ENCODE measurements around the gene LINC01488.

The LINC01488 gene

GRCh38 chr11:69524291-69524882, 42.9 kb downstream of the LINC01488 start:
- Histone ChIP-seq H3K9me3 (replicated peaks; ENCODE audit: low read length) (no peaks in the 10 kb centered on the region), H3K4me3 (ENCODE audit: low read length) (no peak overlapping the region)

GRCh38 chr11:69524991-69525411, 43.5 kb downstream of the LINC01488 start:
- Histone ChIP-seq H3K9ac (ENCODE audit: low read depth, low read length) (no peak overlapping the region), H3K4me1 (ENCODE audit: control insufficient read depth, insufficient read depth, low read length) (no peaks in the 10 kb centered on the region), H3K27me3 (ENCODE audit: control insufficient read depth, insufficient read depth, low read length) (no peaks in the 10 kb centered on the region), H3K4me3 (ENCODE audit: low read length) (no peak overlapping the region), H3K9me3 (replicated peaks; ENCODE audit: low read length) (no peaks in the 10 kb centered on the region), H3K4me2 (ENCODE audit: low read length) (no peak overlapping the region), H3K36me3 (ENCODE audit: insufficient read depth, low read length) (no peaks in the 10 kb centered on the region)

More at GRCh38 chr11:69524291-69524882, 42.9 kb downstream of the LINC01488 start:
- Histone ChIP-seq H3K36me3 (ENCODE audit: insufficient read depth, low read length) (no peaks in the 10 kb centered on the region), H3K27me3 (ENCODE audit: control insufficient read depth, insufficient read depth, low read length) (no peaks in the 10 kb centered on the region), H3K4me1 (ENCODE audit: control insufficient read depth, insufficient read depth, low read length) (no peaks in the 10 kb centered on the region), H3K4me2 (ENCODE audit: low read length) (no peak overlapping the region), H3K9ac (ENCODE audit: low read depth, low read length) (no peak overlapping the region)

GRCh38 chr11:69525516-69526452, 44.3 kb downstream of the LINC01488 start:
- Histone ChIP-seq H3K4me2 (ENCODE audit: low read length) (no peak overlapping the region), H3K27me3 (ENCODE audit: control insufficient read depth, insufficient read depth, low read length) (no peaks in the 10 kb centered on the region), H3K9me3 (replicated peaks; ENCODE audit: low read length) (no peaks in the 10 kb centered on the region), H3K9ac (ENCODE audit: low read depth, low read length) (no peak overlapping the region), H3K36me3 (ENCODE audit: insufficient read depth, low read length) (no peaks in the 10 kb centered on the region), H3K4me1 (ENCODE audit: control insufficient read depth, insufficient read depth, low read length) (no peaks in the 10 kb centered on the region), H3K4me3 (ENCODE audit: low read length) (no peak overlapping the region)

- Histone ChIP-seq H3K9ac (ENCODE audit: low read depth, low read length) (no peak overlapping the region), H3K27me3 (ENCODE audit: control insufficient read depth, insufficient read depth, low read length) (no peaks in the 10 kb centered on the region), H3K36me3 (ENCODE audit: insufficient read depth, low read length) (no peaks in the 10 kb centered on the region), H3K9me3 (replicated peaks; ENCODE audit: low read length) (no peaks in the 10 kb centered on the region), H3K4me2 (ENCODE audit: low read length) (no peak overlapping the region), H3K4me3 (ENCODE audit: low read length) (no peak overlapping the region), H3K4me1 (ENCODE audit: control insufficient read depth, insufficient read depth, low read length) (no peaks in the 10 kb centered on the region)
Observed at GRCh38 chr11:69526453-69526810, 45.0 kb downstream of the LINC01488 start.

- no peak overlapping the region for H3K9ac ChIP-seq (ENCODE audit: low read depth, low read length)
Observed at GRCh38 chr11:69529001-69529400, 47.5 kb downstream of the LINC01488 start.

GRCh38 chr11:69530278-69531070, 49.0 kb downstream of the LINC01488 start:
- Histone ChIP-seq H3K4me3 (ENCODE audit: low read length) (no peak overlapping the region), H3K9me3 (replicated peaks; ENCODE audit: low read length) (no peaks in the 10 kb centered on the region), H3K4me1 (ENCODE audit: control insufficient read depth, insufficient read depth, low read length) (no peaks in the 10 kb centered on the region), H3K27me3 (ENCODE audit: control insufficient read depth, insufficient read depth, low read length) (peaks cover 3% of the 10 kb centered on the region), H3K9ac (ENCODE audit: low read depth, low read length) (no peak overlapping the region), H3K36me3 (ENCODE audit: insufficient read depth, low read length) (no peaks in the 10 kb centered on the region), H3K4me2 (ENCODE audit: low read length) (no peak overlapping the region)

More at GRCh38 chr11:69529001-69529400, 47.5 kb downstream of the LINC01488 start:
- Histone ChIP-seq H3K36me3 (ENCODE audit: insufficient read depth, low read length) (no peaks in the 10 kb centered on the region), H3K4me2 (ENCODE audit: low read length) (no peak overlapping the region), H3K9me3 (replicated peaks; ENCODE audit: low read length) (no peaks in the 10 kb centered on the region), H3K4me1 (ENCODE audit: control insufficient read depth, insufficient read depth, low read length) (no peaks in the 10 kb centered on the region), H3K27me3 (ENCODE audit: control insufficient read depth, insufficient read depth, low read length) (peaks cover 3% of the 10 kb centered on the region), H3K4me3 (ENCODE audit: low read length) (no peak overlapping the region)

- H3K27me3 ChIP-seq (ENCODE audit: control insufficient read depth, insufficient read depth, low read length): peaks cover 3% of the 10 kb centered on the region
- H3K9ac ChIP-seq (ENCODE audit: low read depth, low read length): no peak overlapping the region
- no peak overlapping the region for H3K4me3 ChIP-seq (ENCODE audit: low read length)
- no peak overlapping the region for H3K4me2 ChIP-seq (ENCODE audit: low read length)
- no peaks in the 10 kb centered on the region for H3K36me3 ChIP-seq (ENCODE audit: insufficient read depth, low read length)
- no peaks in the 10 kb centered on the region for H3K4me1 ChIP-seq (ENCODE audit: control insufficient read depth, insufficient read depth, low read length)
- no peaks in the 10 kb centered on the region for H3K9me3 ChIP-seq (replicated peaks; ENCODE audit: low read length)
Observed at GRCh38 chr11:69531071-69531716, 49.7 kb downstream of the LINC01488 start.

- Histone ChIP-seq H3K9ac (ENCODE audit: low read depth, low read length) (no peak overlapping the region), H3K27me3 (ENCODE audit: control insufficient read depth, insufficient read depth, low read length) (peaks cover 3% of the 10 kb centered on the region), H3K36me3 (ENCODE audit: insufficient read depth, low read length) (no peaks in the 10 kb centered on the region), H3K9me3 (replicated peaks; ENCODE audit: low read length) (no peaks in the 10 kb centered on the region), H3K4me2 (ENCODE audit: low read length) (no peak overlapping the region), H3K4me1 (ENCODE audit: control insufficient read depth, insufficient read depth, low read length) (no peaks in the 10 kb centered on the region), H3K4me3 (ENCODE audit: low read length) (no peak overlapping the region)
Observed at GRCh38 chr11:69531717-69532088, 50.2 kb downstream of the LINC01488 start.

- Histone ChIP-seq H3K27me3 (ENCODE audit: control insufficient read depth, insufficient read depth, low read length) (peaks cover 3% of the 10 kb centered on the region), H3K4me1 (ENCODE audit: control insufficient read depth, insufficient read depth, low read length) (no peaks in the 10 kb centered on the region), H3K9me3 (replicated peaks; ENCODE audit: low read length) (no peaks in the 10 kb centered on the region), H3K36me3 (ENCODE audit: insufficient read depth, low read length) (no peaks in the 10 kb centered on the region), H3K4me2 (ENCODE audit: low read length) (no peak overlapping the region), H3K9ac (ENCODE audit: low read depth, low read length) (no peak overlapping the region), H3K4me3 (ENCODE audit: low read length) (no peak overlapping the region)
Observed at GRCh38 chr11:69533296-69534165, 52.1 kb downstream of the LINC01488 start.

GRCh38 chr11:69534166-69534530, 52.7 kb downstream of the LINC01488 start:
- Histone ChIP-seq H3K4me2 (ENCODE audit: low read length) (no peak overlapping the region), H3K9ac (ENCODE audit: low read depth, low read length) (no peak overlapping the region), H3K4me3 (ENCODE audit: low read length) (no peak overlapping the region), H3K9me3 (replicated peaks; ENCODE audit: low read length) (no peaks in the 10 kb centered on the region), H3K4me1 (ENCODE audit: control insufficient read depth, insufficient read depth, low read length) (peaks cover 5% of the 10 kb centered on the region), H3K27me3 (ENCODE audit: control insufficient read depth, insufficient read depth, low read length) (peaks cover 3% of the 10 kb centered on the region), H3K36me3 (ENCODE audit: insufficient read depth, low read length) (no peaks in the 10 kb centered on the region)
